Measurements from ENCODE around the gene MCL1.

MCL1 gene

DNA sequence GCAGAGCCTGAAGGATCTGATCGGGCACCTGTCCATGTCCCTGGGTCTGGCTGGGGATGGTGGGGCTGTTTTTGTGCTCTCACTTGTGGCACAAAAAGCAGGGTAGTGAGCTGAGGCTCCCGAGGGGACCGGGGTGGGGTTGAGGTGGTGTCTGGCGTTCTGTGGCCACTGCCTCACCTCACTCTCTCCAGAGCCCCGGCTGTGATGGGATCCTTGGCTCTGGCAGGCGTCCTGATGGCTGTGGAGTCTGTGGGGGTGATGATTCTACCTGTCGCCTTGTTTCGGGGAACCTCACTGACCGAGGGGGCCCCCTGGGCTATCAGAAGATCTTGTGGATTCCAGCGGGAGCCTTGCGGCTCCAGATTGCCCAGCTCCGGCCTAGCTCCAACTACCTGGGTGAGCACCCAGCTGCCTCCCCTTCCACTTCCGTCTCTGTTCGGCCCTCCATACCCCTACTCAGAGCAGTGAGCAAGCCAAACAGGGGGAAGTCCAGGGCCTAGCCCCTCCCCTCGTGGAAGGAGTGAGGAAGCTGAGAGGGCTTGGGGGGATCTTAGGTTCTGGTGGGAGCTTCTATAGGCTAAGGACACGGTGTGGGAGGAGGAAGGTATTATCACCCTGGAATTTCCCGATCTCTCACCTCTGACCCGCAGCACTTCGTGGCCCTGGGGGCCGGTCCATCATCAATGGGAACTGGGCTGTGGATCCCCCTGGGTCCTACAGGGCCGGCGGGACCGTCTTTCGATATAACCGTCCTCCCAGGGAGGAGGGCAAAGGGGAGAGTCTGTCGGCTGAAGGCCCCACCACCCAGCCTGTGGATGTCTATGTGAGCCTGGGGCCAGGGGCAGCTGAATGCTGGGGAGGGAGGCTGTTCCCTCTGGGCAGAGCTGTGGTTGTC, 23.2 kb downstream of the MCL1 start:
- DNase-seq = no peak

DNA sequence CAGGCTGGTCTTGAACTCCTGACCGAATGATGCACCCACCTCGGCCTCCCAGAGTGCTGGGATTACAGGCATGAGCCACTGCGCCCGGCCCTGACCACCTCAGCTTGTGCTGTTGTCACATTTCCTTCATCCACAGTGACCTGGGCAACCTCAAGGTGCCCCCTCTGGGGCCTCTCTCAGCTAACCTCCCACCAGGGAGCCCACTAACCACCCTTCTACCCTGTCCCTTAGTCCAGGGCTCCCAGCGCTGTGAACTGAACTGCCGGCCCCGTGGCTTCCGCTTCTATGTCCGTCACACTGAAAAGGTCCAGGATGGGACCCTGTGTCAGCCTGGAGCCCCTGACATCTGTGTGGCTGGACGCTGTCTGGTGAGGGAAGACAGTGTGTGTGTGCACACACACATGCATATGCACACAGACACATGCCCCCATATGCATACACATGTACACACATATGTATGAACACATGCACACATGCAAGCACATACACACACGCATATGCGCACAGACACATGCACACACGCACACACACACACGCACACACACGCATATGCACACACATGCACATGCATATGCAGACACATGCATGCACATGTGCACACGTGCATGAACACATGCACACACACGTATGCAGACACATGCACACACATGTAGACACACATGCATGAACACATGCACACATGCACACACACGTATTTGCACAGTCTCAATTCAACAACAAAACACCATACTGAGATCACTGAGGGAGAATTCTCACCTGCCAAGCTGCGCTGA, 24.0 kb downstream of the MCL1 start:
- no peak for DNase-seq

DNA sequence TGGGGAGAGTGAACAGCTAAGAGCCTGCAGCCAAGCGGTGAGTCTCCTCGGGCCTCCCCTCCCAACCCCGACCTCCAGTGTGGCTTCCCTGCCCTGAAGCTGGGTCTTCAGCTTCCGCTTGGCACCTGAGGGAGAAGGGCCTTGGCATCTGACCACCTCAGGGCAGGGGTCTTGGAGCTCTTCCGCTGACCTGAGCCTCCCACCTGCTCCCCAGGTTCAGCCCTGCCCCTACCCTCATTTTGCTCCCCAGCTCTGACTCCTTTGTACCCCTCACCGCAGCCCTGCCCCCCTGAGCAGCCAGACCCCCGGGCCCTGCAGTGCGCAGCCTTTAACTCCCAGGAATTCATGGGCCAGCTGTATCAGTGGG, 25.3 kb downstream of the MCL1 start:
- DNase-seq = no peak

- no peak for DNase-seq
Observed at GRCh38 chr1:150553392-150554085, 25.9 kb downstream of the MCL1 start.

- no peak for DNase-seq
Observed at GRCh38 chr1:150552911-150553289, 26.5 kb downstream of the MCL1 start.

GRCh38 chr1:150552128-150552910, 27.1 kb downstream of the MCL1 start:
- peak; percentile 92 to 96 (median 96) for DNase-seq

DNA sequence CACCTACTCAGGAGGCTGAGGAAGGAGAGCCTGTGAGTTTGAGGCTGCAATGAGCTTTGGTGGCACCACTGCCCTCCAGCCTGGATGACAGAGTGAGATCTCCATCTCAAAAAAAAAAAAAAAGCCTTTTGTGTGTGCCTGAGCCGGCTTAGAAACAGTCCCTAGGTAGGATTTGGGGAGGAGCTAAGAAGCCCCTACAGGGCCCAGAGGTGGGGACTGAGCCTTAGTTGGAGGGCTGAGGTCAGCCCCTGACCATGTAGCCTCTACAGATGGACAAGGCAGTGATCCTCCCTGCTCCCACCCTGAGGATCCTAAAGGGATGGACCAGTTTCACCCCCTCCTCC, 27.7 kb downstream of the MCL1 start:
- DNase-seq = no peak

DNA sequence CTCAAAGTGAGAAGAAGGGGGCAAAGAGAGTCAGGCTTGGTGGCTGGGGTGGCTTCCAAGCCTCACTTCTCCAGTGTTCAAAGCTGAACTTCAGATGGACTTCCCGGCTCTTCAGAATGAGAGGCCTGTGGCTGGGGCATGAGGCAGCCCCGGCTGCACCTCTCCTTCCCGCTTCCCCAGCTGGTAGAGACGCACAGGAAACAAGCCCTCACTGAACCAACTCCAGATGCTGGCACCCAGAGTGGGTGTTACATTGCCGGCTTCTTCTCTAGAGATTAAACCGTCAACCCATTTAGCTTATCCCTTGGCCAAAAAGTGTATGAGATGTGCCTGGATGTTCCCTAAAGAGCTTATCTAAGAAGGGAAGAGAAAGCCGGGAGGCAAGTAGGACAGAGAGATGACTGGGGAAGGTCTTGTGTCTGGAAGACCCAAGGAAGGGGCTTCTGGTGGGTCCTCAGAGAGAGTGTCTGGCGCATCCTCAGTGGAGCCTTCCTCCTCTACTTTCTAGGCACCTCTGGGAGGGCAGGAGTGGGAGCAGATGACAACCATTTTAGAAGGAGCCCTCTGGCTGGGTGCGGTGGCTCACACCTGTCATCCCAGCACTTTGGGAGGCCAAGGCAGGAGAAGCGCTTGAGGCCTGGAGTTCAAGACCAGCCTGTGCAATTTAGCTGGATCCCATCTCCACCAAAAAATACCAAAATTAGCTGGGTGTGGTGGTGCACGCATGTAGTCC, 28.2 kb downstream of the MCL1 start:
- peak; percentile 60 to 76 (median 68) for DNase-seq

- DNase-seq = no peak
Observed at GRCh38 chr1:150550222-150551050, 29.0 kb downstream of the MCL1 start.

- no peak for DNase-seq
Observed at GRCh38 chr1:150549496-150550221, 29.8 kb downstream of the MCL1 start.

DNA sequence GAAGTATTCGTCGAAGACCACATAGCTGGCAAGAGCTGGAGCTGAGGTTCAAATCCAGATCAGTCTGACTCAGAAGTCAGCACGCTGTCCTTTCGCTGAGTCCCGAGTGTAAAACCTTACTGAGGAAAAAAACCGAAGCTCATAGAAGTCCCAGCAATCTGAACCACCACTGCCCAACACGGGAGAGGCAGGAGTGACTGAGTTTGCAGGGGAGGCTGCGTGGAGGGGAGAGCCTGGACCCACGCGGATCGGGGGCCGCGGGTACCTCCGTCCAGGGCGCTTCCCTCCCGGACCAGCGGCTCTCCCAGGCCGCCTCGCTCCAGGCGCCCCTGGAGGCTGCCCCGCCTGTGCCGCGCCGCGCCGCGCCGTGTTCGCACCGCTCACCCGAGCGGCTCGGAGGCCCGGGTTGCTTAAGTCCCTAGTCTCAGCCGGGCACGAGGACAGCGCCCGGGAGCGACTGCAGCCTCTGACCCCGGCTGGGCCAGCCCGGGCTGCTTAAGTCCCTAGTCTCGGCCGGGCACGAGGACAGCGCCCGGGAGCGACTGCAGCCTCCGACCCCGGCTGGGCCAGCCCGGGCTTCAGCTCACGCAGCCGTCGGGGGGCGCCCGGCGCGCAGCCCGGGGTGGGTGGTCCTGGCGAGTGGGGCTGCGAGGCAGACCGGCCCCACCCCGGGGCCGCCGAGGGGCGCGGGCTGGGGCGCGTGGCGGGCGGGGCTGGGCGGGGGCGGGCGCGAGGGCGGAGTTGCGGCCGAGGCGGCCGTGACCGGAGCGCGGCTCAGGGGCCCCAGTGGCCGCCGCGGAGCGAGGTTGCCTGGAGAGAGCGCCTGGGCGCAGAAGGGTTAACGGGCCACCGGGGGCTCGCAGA, 30.5 kb downstream of the MCL1 start, which contains the start of gene ADAMTSL4:
ADAMTSL4 (plus strand) TSS at position 777 of the 864 bp plus-strand sequence. CDS start 2,881 bp downstream, outside the sequence.
- peak; percentile 76 to 91 (median 84) for DNase-seq

DNA sequence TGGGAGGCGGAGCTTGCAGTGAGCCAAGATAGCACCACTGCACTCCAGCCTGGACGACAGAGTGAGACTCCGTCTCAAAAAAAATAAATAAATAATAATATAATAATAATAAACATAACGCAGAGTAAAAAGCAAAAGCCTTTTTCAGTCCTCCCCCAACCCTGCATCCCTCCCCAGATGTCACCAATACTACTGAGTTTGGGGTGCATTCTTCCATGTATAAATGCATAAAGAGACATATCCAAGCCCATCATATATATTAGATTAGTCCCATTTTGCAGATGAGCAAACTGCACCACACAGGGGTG, 31.1 kb downstream of the MCL1 start:
- DNase-seq = no peak

GRCh38 chr1:150546294-150546937, 33.0 kb downstream of the MCL1 start:
- DNase-seq = no peak

DNA sequence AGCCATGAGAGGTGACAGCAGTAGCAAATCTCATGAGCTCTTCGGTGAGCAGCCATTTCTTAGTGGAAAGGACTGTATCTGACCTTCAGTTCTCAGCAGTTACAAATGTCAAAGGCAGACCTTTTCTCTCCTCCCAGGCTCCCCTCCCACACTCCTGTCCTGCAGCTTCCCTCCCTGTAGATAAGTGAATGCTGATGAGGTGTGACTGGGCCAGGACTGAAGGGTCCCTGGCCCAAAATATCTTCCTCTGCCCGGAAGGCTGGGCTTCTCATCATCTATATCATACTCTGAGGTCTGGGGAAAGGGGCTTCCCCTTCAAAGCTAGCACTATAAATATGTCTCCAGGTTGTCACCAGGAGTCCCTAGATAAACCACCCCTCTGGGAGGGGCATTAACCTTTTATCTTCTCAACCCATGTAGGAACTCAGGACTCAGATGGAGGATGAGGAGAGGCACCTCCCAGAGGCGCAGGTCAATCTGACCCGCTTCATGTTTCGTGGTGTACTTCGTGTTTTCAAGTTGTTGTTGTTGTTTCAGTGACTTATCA, 33.9 kb downstream of the MCL1 start:
- DNase-seq = peak in 2 of 4 experiments; percentile 30 to 34

- DNase-seq = no peak
Observed at GRCh38 chr1:150544204-150544603, 35.2 kb downstream of the MCL1 start.

GRCh38 chr1:150543500-150544143, 35.8 kb downstream of the MCL1 start:
- DNase-seq = no peak
